Thymus (tissue), 11 donors: ENCODE measurements around the gene PMM2. TPM values are rescaled to one million over a fixed set of nuclear protein-coding genes. Genes with fewer than 3 reads are reported as not detected.

Experiments
- DNase-seq, 9 donors: peaks; one replicate each; pipeline ENCODE4 v3.0.0-alpha.2; 2013; ENCODE audit warnings: low spot score in 9 of 9, low read depth in 6 of 9, missing footprints in 1 of 9
- H3K27ac ChIP-seq, 2 donors: one replicate each; pipeline ENCODE4 v1.5.1; 2013; ENCODE audit warnings: control low read depth in 1 of 2, low read depth in 1 of 2, low read length in 1 of 2, mild to moderate bottlenecking in 1 of 2, moderate library complexity in 1 of 2
- H3K27me3 ChIP-seq, 2 donors: one replicate each; pipeline ENCODE4 v1.5.1; 2013; ENCODE audit warnings: low read length in 1 of 2; ENCODE audit not compliant: control insufficient read depth in 2 of 2, insufficient read depth in 1 of 2
- H3K36me3 ChIP-seq, 2 donors: one replicate each; pipeline ENCODE4 v1.5.1; 2013; ENCODE audit warnings: low read length in 1 of 2, mild to moderate bottlenecking in 1 of 2, moderate library complexity in 1 of 2; ENCODE audit not compliant: control insufficient read depth in 2 of 2, insufficient read depth in 2 of 2
- H3K4me1 ChIP-seq, 2 donors: one replicate each; pipeline ENCODE4 v1.5.1; 2013; ENCODE audit warnings: low read length in 2 of 2; ENCODE audit not compliant: control insufficient read depth in 2 of 2, insufficient read depth in 2 of 2
- H3K4me3 ChIP-seq, 2 donors: one replicate each; pipeline ENCODE4 v1.5.1; 2013; ENCODE audit warnings: low read length in 2 of 2, control low read depth in 1 of 2, mild to moderate bottlenecking in 1 of 2
- H3K9me3 ChIP-seq, 2 donors: one replicate each; pipeline ENCODE4 v1.5.1; 2013; ENCODE audit warnings: low read length in 1 of 2, mild to moderate bottlenecking in 1 of 2; ENCODE audit not compliant: control insufficient read depth in 2 of 2, insufficient read depth in 1 of 2
- WGBS: extraction: QIAGEN DNeasy Blood & Tissue Kit; methylation state at CpG from one replicate; pipeline ENCODE4 v1.1.7; 2013; 5-methylcytosine and 5-hydroxymethylcytosine counted together
- polyA plus RNA-seq: library from polyadenylated mRNA; stranded (reverse); fragments of 200-250 nt; gene quantifications from one replicate; pipeline ENCODE4 v1.2.3, GENCODE V29; 2013
- total RNA-seq: library from RNA; stranded (reverse); fragments of 120-200 nt; gene quantifications from one replicate; pipeline ENCODE4 v1.2.4, GENCODE V29; 2013
- donor health status: healthy.

PMM2 gene
- total and polyA plus RNA-seq, 2 donors = 13.8 to 18.6 TPM

DNA sequence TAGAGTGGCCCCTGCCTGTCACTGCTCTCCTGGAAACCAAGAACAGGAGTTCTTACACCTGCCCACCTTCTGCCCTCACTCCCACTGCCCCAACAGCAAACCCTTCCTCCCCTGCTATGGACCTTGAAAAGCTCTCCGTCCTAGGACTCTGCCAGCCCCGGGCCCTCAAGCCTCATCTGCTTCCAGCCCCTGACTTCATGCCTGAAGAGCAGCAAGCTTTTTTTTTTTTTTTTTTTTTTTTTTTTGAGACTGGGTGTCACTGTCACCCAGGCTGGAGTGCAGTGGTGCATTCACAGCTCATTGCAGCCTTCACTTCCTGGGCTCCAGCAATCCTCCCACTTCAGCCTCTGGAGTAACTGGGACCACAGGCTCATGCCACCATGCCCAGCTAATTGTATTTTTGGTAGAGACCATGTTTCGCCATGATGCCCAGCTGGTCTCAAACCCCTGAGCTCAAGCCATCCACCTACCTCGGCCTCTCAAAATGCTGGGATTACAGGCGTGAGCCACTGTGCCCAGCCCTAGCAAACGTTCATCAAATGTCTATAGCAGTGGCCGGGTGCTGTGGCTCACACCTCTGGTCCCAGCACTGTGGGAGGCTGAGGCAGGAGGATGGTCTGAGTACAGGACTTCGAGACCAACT lies 54.2 kb downstream of the PMM2 start:
- Histone ChIP-seq H3K27me3 (no peaks in the 10 kb centered on the region), H3K27ac (no peak overlapping the region), H3K9me3 (no peaks in the 10 kb centered on the region), H3K36me3 (peaks cover 57 to 80% of the 10 kb centered on the region in 2 donors), H3K4me3 (no peak overlapping the region), H3K4me1 (no peaks in the 10 kb centered on the region)
- WGBS = 98% methylated on average over 8 of the region's 8 CpGs
- no peak for DNase-seq

DNA sequence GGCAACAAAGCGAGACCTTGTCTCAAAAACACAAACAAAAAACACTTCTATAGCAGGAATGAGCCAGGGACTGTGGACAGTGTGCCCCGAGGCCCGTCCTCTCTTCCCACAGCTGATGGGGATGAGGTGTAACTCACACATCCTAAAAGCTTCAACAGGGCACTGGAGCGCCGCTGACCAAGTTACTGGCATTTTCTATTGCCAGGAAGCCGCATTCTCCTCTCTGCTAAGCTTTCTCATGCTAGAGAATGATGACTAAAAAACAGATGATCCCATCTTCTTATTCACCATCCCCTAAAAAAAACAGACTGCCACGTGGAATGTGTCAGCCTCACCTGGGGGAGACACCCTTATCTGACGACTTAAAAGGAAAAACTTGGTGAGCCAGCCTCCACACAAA lies 54.9 kb downstream of the PMM2 start:
- Histone ChIP-seq H3K36me3 (peaks cover 58 to 81% of the 10 kb centered on the region in 2 donors), H3K4me1 (no peaks in the 10 kb centered on the region), H3K27me3 (no peaks in the 10 kb centered on the region), H3K9me3 (no peaks in the 10 kb centered on the region), H3K27ac (no peak overlapping the region), H3K4me3 (no peak overlapping the region)
- no peak for DNase-seq
- 84% methylated on average over 8 of the region's 8 CpGs for WGBS

DNA sequence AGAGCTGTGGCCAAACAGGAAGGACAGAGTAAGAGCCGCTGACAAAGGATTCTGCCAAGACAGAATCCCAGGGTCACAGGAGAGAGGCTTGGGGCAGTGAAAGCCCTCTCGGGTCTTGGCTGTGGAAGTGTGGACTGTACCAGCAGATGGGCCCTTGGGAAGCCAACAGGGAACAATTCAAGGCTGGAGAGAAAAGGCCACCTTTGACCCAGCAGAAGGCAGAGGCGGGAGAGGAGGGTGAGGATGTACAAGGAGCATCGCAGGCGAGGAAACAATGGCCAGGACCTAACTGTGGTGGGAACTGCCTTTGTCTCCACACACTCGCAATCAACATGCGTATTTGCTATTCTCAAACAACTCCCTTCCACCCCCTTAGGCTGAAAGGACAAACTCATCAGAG lies 55.5 kb downstream of the PMM2 start:
- Histone ChIP-seq H3K27ac (no peak overlapping the region), H3K4me1 (no peaks in the 10 kb centered on the region), H3K27me3 (no peaks in the 10 kb centered on the region), H3K4me3 (no peak overlapping the region), H3K36me3 (peaks cover 59 to 78% of the 10 kb centered on the region in 2 donors), H3K9me3 (no peaks in the 10 kb centered on the region)
- no peak for DNase-seq
- 98% methylated on average over 7 of the region's 7 CpGs for WGBS

DNA sequence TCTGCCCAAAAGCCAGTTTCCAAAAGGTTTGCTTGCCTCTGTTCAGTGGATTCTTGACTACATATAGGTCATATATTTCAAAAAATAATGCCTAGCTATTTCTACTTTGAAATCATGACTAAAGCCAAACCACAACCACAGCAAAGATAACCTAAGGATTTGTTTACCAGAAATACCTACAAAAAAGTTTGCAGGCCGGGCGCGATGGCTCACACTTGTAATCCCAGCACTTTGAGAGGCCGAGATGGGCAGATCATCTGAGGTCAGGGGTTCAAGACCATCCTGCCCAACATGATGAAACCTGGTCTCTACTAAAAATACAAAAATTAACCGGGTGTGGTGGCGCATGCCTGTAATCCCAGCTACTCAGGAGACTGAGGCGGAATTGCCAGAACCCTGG lies 56.0 kb downstream of the PMM2 start:
- Histone ChIP-seq H3K27ac (no peak overlapping the region), H3K27me3 (no peaks in the 10 kb centered on the region), H3K4me3 (no peak overlapping the region), H3K9me3 (no peaks in the 10 kb centered on the region), H3K4me1 (no peaks in the 10 kb centered on the region), H3K36me3 (peaks cover 60 to 78% of the 10 kb centered on the region in 2 donors)
- DNase-seq = no peak
- 91% methylated on average over 7 of the region's 7 CpGs for WGBS

DNA sequence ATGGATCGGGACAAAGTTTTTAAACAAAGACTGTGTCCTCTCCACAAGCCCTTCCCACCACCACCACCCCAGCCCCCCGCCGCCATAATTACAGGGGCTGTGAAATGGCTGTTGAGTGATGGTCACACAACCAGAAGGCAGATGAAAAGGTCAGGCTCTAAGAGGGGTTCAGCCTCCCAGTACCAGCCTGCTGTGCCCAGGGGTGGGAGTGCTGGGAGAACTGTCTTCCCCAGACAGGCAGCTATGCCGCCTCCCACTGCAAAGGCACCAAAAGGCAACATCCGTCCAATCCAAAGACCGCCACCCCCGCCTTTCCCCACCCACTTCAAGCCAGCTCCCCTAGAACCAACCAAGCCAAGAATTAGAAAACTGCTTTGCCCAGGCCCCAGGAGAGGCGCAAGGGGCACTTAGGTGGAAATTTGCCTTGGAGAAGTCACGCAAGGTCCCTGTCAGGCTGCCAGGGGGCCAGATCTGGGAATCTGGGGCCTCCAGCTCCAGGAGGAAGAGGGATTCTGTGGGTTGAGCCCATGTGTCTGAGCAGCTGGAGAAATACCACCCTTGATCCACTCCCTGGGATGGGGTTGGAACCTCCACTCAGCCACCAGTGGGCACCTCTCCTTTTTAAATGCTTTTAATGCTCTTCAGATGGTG lies 56.8 kb downstream of the PMM2 start:
- no peaks in the 10 kb centered on the region for H3K9me3 ChIP-seq
- no peaks in the 10 kb centered on the region for H3K27me3 ChIP-seq
- WGBS = 99% methylated on average over 9 of the region's 9 CpGs
- H3K4me1 ChIP-seq = no peaks in the 10 kb centered on the region
- no peak for DNase-seq
- H3K4me3 ChIP-seq = no peak overlapping the region
- H3K36me3 ChIP-seq = peaks cover 60 to 78% of the 10 kb centered on the region in 2 donors
- H3K27ac ChIP-seq = no peak overlapping the region

DNA sequence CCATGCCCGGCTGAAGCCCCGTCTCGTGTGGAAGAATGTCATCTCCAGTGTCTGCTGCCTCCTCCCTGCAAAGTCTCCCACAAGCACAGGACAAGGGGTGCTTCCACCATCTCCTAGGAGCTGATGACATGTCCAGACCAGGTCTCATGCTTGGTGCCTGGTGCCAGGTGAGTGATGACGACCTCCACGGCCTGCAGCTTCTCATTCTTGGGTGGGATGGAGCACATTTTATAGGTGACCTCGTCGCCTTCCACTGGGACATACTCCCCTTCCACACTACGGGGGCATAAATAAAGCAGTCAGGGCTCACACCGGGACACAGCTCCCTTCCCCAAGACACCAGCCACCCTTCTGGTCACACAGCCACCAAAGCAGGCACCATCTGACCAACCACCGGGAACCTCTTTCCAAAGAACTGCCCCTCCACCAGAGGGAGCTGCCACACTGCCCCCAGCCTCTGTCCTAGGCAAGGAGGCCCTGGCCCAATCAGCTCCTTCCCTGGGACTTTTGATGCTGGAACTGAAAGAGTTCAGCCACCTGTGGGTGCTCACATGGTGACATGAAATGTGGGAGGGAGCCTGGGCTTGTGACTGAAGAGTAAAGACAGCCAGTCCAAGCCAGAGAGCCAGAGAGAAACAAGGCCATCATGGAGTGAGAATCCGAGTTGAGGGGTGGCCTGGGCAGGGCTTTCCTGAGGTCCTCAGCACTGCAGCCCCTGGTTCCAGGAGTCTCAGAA lies 57.6 kb downstream of the PMM2 start:
- no peak for DNase-seq
- no peak overlapping the region for H3K27ac ChIP-seq
- 96% methylated on average over 11 of the region's 11 CpGs for WGBS
- H3K9me3 ChIP-seq = no peaks in the 10 kb centered on the region
- H3K4me1 ChIP-seq = no peaks in the 10 kb centered on the region
- H3K4me3 ChIP-seq = no peak overlapping the region
- no peaks in the 10 kb centered on the region for H3K27me3 ChIP-seq
- peaks cover 57 to 78% of the 10 kb centered on the region in 2 donors for H3K36me3 ChIP-seq

DNA sequence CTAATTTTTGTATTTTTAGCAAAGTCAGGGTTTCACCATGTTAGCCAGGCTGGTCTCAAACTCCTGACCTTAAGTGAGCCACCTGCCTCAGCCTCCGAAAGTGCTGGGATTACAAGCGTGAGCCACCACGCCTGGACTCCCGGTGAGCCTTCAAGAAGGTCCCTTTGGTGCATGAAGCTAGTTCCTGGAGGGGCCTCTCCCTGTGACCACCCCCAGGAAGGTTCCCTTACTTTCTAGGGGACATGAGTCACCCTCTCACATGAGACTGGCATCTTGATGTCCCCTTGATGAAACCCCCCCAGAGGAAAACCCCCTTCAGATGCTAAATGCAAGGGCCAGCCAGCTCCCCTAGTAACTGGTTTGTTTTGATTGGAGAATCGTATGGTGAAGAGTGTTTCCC lies 58.3 kb downstream of the PMM2 start:
- H3K4me1 ChIP-seq = no peaks in the 10 kb centered on the region
- 59% methylated on average over 5 of the region's 5 CpGs for WGBS
- H3K4me3 ChIP-seq = no peak overlapping the region
- no peaks in the 10 kb centered on the region for H3K9me3 ChIP-seq
- H3K36me3 ChIP-seq = peaks cover 55 to 76% of the 10 kb centered on the region in 2 donors
- no peak for DNase-seq
- no peaks in the 10 kb centered on the region for H3K27me3 ChIP-seq
- no peak overlapping the region for H3K27ac ChIP-seq

DNA sequence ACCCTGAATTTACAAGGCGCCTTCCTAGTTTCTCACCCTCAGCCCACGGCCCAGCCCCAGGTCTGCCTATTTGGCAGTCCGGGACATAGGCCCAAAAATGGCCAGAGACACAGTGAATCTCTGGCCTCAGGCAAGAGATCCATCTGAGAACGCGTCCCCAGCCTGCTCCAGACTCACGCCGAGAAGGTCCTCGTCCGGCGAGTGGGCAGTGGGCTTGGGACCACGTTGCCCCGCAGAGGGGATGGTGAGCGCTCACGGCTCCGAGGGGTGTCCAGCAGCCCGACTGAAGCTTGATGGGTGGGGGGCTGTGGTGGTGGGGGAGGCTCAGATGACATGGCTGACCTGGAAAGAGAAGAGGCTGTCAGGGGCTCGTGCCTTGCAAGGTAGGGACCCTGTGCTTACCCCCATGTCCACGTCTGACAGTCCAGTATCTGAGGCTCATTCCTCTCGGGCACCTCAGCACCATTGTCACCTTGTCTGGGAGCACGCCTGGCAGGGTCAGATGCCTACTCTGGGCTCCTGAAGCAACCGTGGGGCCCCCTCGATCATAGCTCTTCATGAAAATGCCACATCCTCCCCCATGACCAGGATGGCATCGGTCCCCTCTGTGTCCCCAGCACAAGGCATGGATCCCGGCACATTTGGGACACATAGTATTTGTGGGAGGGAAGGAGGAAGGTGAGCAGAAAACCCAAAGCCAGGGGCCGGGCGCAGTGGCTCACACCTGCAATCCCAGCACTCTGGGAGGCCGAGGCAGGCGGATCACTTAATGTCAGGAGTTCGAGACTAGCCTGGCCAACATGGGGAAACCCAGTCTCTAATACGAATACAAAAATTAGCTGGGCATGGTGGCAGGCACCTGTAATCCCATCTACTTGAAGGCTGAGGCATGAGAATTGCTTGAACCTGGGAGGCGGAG lies 61.6 kb downstream of the PMM2 start:
- no peak for DNase-seq
- H3K27me3 ChIP-seq = no peaks in the 10 kb centered on the region
- WGBS = 96% methylated on average over 31 of the region's 31 CpGs
- H3K4me3 ChIP-seq = no peak overlapping the region
- H3K4me1 ChIP-seq = no peaks in the 10 kb centered on the region
- no peaks in the 10 kb centered on the region for H3K9me3 ChIP-seq
- H3K27ac ChIP-seq = no peak overlapping the region
- peaks cover 50 to 66% of the 10 kb centered on the region in 2 donors for H3K36me3 ChIP-seq
